Peyer's patch (tissue), 4 donors: Measurements from ENCODE around the gene EFEMP2.

Source experiments
- CTCF ChIP-seq, 6 experiments: fragments of 450-650 bp in 4 of 6; fragments of 200-600 bp in 2 of 6; sonication (generic) in 1 of 6; IDR thresholded peaks; one replicate each; pipeline ENCODE4 v1.5.1; 2017 to 2019; ENCODE audit warnings: antibody characterized with exemption in 6 of 6, mild to moderate bottlenecking in 3 of 6, moderate library complexity in 1 of 6
- POLR2A ChIP-seq, 2 donors: fragments of 450-650 bp; IDR thresholded peaks; one replicate each; pipeline ENCODE4 v1.5.1; 2017; ENCODE audit warnings: antibody characterized with exemption in 2 of 2, mild to moderate bottlenecking in 2 of 2, moderate library complexity in 2 of 2

- TF ChIP-seq CTCF (IDR thresholded peaks at IDR 0.05) (no peak), POLR2A (IDR thresholded peaks at IDR 0.05) (no peak)
Observed at GRCh38 chr11:65882120-65883057, 9.8 kb upstream of the EFEMP2 start.
